ENCODE results near the gene POFUT2.

POFUT2 gene

GRCh38 chr21:45299026-45299863, 11.6 kb upstream of the POFUT2 start:
- DNase-seq (ENCODE audit: low read depth in 1 of 2, low spot score in 1 of 2), result no peak

- DNase-seq (ENCODE audit: low read depth in 1 of 2, low spot score in 1 of 2), result no peak
Measured at GRCh38 chr21:45297869-45298268, 10.2 kb upstream of the POFUT2 start.

- no peak for DNase-seq (ENCODE audit: low read depth in 1 of 2, low spot score in 1 of 2)
Measured at GRCh38 chr21:45297329-45297728, 9.6 kb upstream of the POFUT2 start.

- no peak for DNase-seq (ENCODE audit: low read depth in 1 of 2, low spot score in 1 of 2)
Measured at GRCh38 chr21:45296638-45297037, 8.9 kb upstream of the POFUT2 start.

GRCh38 chr21:45295576-45296365, 8.1 kb upstream of the POFUT2 start:
- DNase-seq (ENCODE audit: low read depth in 1 of 2, low spot score in 1 of 2), result no peak

GRCh38 chr21:45294509-45295291, 7.0 kb upstream of the POFUT2 start:
- DNase-seq (ENCODE audit: low read depth in 1 of 2, low spot score in 1 of 2), result no peak

- no peak for DNase-seq (ENCODE audit: low read depth in 1 of 2, low spot score in 1 of 2)
Measured at GRCh38 chr21:45293726-45294401, 6.2 kb upstream of the POFUT2 start.

GRCh38 chr21:45293220-45293725, 5.6 kb upstream of the POFUT2 start:
- DNase-seq (ENCODE audit: low read depth in 1 of 2, low spot score in 1 of 2), result no peak

- DNase-seq (ENCODE audit: low read depth in 1 of 2, low spot score in 1 of 2), result peak; percentile 62 to 67
Measured at GRCh38 chr21:45292399-45293219, 4.9 kb upstream of the POFUT2 start.

- DNase-seq (ENCODE audit: low read depth in 1 of 2, low spot score in 1 of 2), result no peak
Measured at GRCh38 chr21:45291613-45292398, 4.1 kb upstream of the POFUT2 start.

GRCh38 chr21:45290948-45291612, 3.4 kb upstream of the POFUT2 start:
- DNase-seq (ENCODE audit: low read depth in 1 of 2, low spot score in 1 of 2), result no peak

- no peak for DNase-seq (ENCODE audit: low read depth in 1 of 2, low spot score in 1 of 2)
Measured at GRCh38 chr21:45289655-45290515, 2.2 kb upstream of the POFUT2 start.

- DNase-seq (ENCODE audit: low read depth in 1 of 2, low spot score in 1 of 2), result no peak
Measured at GRCh38 chr21:45289134-45289533, 1.4 kb upstream of the POFUT2 start.

- DNase-seq (ENCODE audit: low read depth in 1 of 2, low spot score in 1 of 2), result no peak
Measured at GRCh38 chr21:45288441-45288841, 746 bp upstream of the POFUT2 start.

GRCh38 chr21:45286671-45287437, 841 bp downstream of the POFUT2 start:
- no peak for DNase-seq (ENCODE audit: low read depth in 1 of 2, low spot score in 1 of 2)

- no peak for DNase-seq (ENCODE audit: low read depth in 1 of 2, low spot score in 1 of 2)
Measured at GRCh38 chr21:45285266-45285931, 2.3 kb downstream of the POFUT2 start.

GRCh38 chr21:45284456-45284741, 3.3 kb downstream of the POFUT2 start:
- DNase-seq (ENCODE audit: low read depth in 1 of 2, low spot score in 1 of 2), result no peak
